ENCODE results near the gene CNOT6L.

GRCh38 chr4:77805840-77806239 is 13.3 kb downstream of the CNOT6L start:
- TF ChIP-seq CTCF (optimal IDR thresholded peaks at IDR 0.05 in 1 of 3, IDR thresholded peaks at IDR 0.05 in 1 of 3, conservative IDR thresholded peaks at IDR 0.05 in 1 of 3; ENCODE audit: extremely low read depth in 1 of 3, insufficient read depth in 2 of 3, low read length in 3 of 3): no peak
- TF ChIP-seq EZH2 (IDR thresholded peaks at IDR 0.05; ENCODE audit: low read length): no peak

Data from keratinocyte (primary cell).